HEK293T (cell line): Measurements from ENCODE around the gene MRPL11.

ENCODE experiments used
- ARNT ChIP-seq: fragments of 450-650 bp; IDR thresholded peaks from 2 replicates; pipeline ENCODE4 v1.6.1; 2017; ENCODE audit warnings: mild to moderate bottlenecking
- CTBP1 ChIP-seq: fragments of 450-650 bp; IDR thresholded peaks from 2 replicates; pipeline ENCODE4 v1.6.1; 2016; ENCODE audit warnings: borderline replicate concordance
- ELF4 ChIP-seq: fragments of 450-650 bp; IDR thresholded peaks from 2 replicates; pipeline ENCODE4 v1.6.1; 2017; ENCODE audit warnings: antibody characterized with exemption
- FOXA1 ChIP-seq: fragments of 450-650 bp; IDR thresholded peaks from 2 replicates; pipeline ENCODE4 v1.6.1; 2016; ENCODE audit warnings: mild to moderate bottlenecking
- FOXK2 ChIP-seq: fragments of 450-650 bp; IDR thresholded peaks from 2 replicates; pipeline ENCODE4 v1.6.1; 2016; ENCODE audit warnings: mild to moderate bottlenecking
- FOXM1 ChIP-seq: fragments of 450-650 bp; IDR thresholded peaks from 2 replicates; pipeline ENCODE4 v1.6.1; 2017; ENCODE audit warnings: mild to moderate bottlenecking, borderline replicate concordance
- HDGF ChIP-seq: fragments of 450-650 bp; IDR thresholded peaks from 2 replicates; pipeline ENCODE4 v1.6.1; 2017; ENCODE audit warnings: antibody characterized with exemption, borderline replicate concordance
- L3MBTL2 ChIP-seq: fragments of 450-650 bp; conservative IDR thresholded peaks from 2 replicates; pipeline ENCODE4 v1.6.1; 2016; ENCODE audit warnings: mild to moderate bottlenecking
- LEF1 ChIP-seq: fragments of 450-650 bp; IDR thresholded peaks from 2 replicates; pipeline ENCODE4 v1.6.1; 2017; ENCODE audit warnings: mild to moderate bottlenecking, borderline replicate concordance
- NFRKB ChIP-seq: fragments of 450-650 bp; IDR thresholded peaks from 2 replicates; pipeline ENCODE4 v1.6.1; 2016; ENCODE audit warnings: mild to moderate bottlenecking, moderate library complexity
- SP1 ChIP-seq: fragments of 450-650 bp; IDR thresholded peaks from 2 replicates; pipeline ENCODE4 v1.6.1; 2017
- SUZ12 ChIP-seq: fragments of 450-650 bp; IDR thresholded peaks from 2 replicates; pipeline ENCODE4 v1.6.1; 2016; ENCODE audit warnings: mild to moderate bottlenecking
- TARDBP ChIP-seq: fragments of 450-650 bp; IDR thresholded peaks from 2 replicates; pipeline ENCODE4 v1.6.1; 2016
- TF ChIP-seq, protein P1 (sequence below): fragments of 450-650 bp; IDR thresholded peaks from 2 replicates; pipeline ENCODE4 v1.6.1; 2016

DNA sequence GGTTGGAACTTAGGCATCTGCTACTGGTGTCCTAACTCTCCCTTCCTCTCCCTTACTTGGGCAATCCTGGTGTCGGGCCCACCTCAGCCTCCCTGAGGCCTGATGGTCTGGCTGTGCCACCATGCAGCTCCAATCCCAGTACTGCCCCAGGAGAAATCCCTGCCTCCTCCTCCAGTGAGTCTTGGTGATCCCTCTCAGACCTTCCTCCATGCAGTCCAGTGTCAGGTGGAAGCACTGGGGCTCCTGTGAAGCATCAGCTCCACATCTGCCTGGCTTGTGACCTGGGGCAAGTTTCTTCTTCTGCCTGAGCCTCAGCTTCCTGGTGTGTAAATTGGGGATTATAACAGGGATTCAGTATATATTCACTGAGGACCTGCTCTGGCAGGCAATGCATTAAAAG is 26.3 kb upstream of the MRPL11 start:
- no peak for TF ChIP-seq ARNT
- TF ChIP-seq FOXA1, result no peak
- no peak for TF ChIP-seq FOXK2
- no peak for TF ChIP-seq LEF1
- no peak for TF ChIP-seq FOXM1
- TF ChIP-seq, protein P1, sequence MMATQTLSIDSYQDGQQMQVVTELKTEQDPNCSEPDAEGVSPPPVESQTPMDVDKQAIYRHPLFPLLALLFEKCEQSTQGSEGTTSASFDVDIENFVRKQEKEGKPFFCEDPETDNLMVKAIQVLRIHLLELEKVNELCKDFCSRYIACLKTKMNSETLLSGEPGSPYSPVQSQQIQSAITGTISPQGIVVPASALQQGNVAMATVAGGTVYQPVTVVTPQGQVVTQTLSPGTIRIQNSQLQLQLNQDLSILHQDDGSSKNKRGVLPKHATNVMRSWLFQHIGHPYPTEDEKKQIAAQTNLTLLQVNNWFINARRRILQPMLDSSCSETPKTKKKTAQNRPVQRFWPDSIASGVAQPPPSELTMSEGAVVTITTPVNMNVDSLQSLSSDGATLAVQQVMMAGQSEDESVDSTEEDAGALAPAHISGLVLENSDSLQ, result no peak
- TF ChIP-seq TARDBP, result no peak
- TF ChIP-seq SP1, result no peak
- no peak for TF ChIP-seq NFRKB
- no peak for TF ChIP-seq ELF4
- no peak for TF ChIP-seq L3MBTL2
- TF ChIP-seq HDGF, result no peak
- no peak for TF ChIP-seq SUZ12
- TF ChIP-seq CTBP1, result no peak
